ENCODE measurements around the gene FBXW7.

Gene FBXW7

GRCh38 chr4:152299553-152299952 is 236.3 kb downstream of the FBXW7 start:
- Histone ChIP-seq H3F3A (ENCODE audit: low read depth) (no peaks in the 10 kb centered on the region), H2AFZ (ENCODE audit: low read length) (no peak overlapping the region), H3K27me3 (ENCODE audit: insufficient read depth, low read length, poor library complexity, severe bottlenecking) (no peaks in the 10 kb centered on the region), H3K4me1 (ENCODE audit: insufficient read depth, low read length, poor library complexity, severe bottlenecking) (no peaks in the 10 kb centered on the region), H3K9me2 (replicated peaks; ENCODE audit: low read depth, low read length) (no peaks in the 10 kb centered on the region), H3K9me3 (ENCODE audit: insufficient read depth, low read depth, low read length) (no peaks in the 10 kb centered on the region), H4K20me1 (ENCODE audit: insufficient read depth, low read length, poor library complexity, severe bottlenecking) (no peaks in the 10 kb centered on the region), H3K4me2 (ENCODE audit: low read depth, low read length, poor library complexity, severe bottlenecking) (no peak overlapping the region), H3K9ac (ENCODE audit: low read depth, low read length, poor library complexity, severe bottlenecking) (no peak overlapping the region), H3K4me3 (ENCODE audit: low read length, poor library complexity, severe bottlenecking) (no peak overlapping the region), H3K36me3 (ENCODE audit: insufficient read depth, low read length) (no peaks in the 10 kb centered on the region), H3K79me2 (ENCODE audit: insufficient read depth, low read length) (no peaks in the 10 kb centered on the region)
- TF ChIP-seq EZH2phosphoT487 (IDR thresholded peaks at IDR 0.05; ENCODE audit: borderline replicate concordance): no peak
- no peak for TF ChIP-seq CTCF (conservative IDR thresholded peaks at IDR 0.05; ENCODE audit: low read length)

- H3K36me3 ChIP-seq (ENCODE audit: insufficient read depth, low read length): no peaks in the 10 kb centered on the region
- H2AFZ ChIP-seq (ENCODE audit: low read length): no peak overlapping the region
- no peak overlapping the region for H3K4me3 ChIP-seq (ENCODE audit: low read length, poor library complexity, severe bottlenecking)
- H3K9ac ChIP-seq (ENCODE audit: low read depth, low read length, poor library complexity, severe bottlenecking): no peak overlapping the region
- H4K20me1 ChIP-seq (ENCODE audit: insufficient read depth, low read length, poor library complexity, severe bottlenecking): no peaks in the 10 kb centered on the region
- no peaks in the 10 kb centered on the region for H3K9me2 ChIP-seq (replicated peaks; ENCODE audit: low read depth, low read length)
- no peak for TF ChIP-seq CTCF (conservative IDR thresholded peaks at IDR 0.05; ENCODE audit: low read length)
- no peak for TF ChIP-seq EZH2phosphoT487 (IDR thresholded peaks at IDR 0.05; ENCODE audit: borderline replicate concordance)
- no peaks in the 10 kb centered on the region for H3F3A ChIP-seq (ENCODE audit: low read depth)
- no peaks in the 10 kb centered on the region for H3K79me2 ChIP-seq (ENCODE audit: insufficient read depth, low read length)
- H3K9me3 ChIP-seq (ENCODE audit: insufficient read depth, low read depth, low read length): no peaks in the 10 kb centered on the region
- no peaks in the 10 kb centered on the region for H3K4me1 ChIP-seq (ENCODE audit: insufficient read depth, low read length, poor library complexity, severe bottlenecking)
- H3K4me2 ChIP-seq (ENCODE audit: low read depth, low read length, poor library complexity, severe bottlenecking): no peak overlapping the region
- no peaks in the 10 kb centered on the region for H3K27me3 ChIP-seq (ENCODE audit: insufficient read depth, low read length, poor library complexity, severe bottlenecking)
Observed at GRCh38 chr4:152296386-152296785, 239.5 kb downstream of the FBXW7 start.

GRCh38 chr4:152294765-152295164 is 241.1 kb downstream of the FBXW7 start:
- Histone ChIP-seq H3K27me3 (ENCODE audit: insufficient read depth, low read length, poor library complexity, severe bottlenecking) (no peaks in the 10 kb centered on the region), H3K4me2 (ENCODE audit: low read depth, low read length, poor library complexity, severe bottlenecking) (no peak overlapping the region), H3K79me2 (ENCODE audit: insufficient read depth, low read length) (no peaks in the 10 kb centered on the region), H3K4me1 (ENCODE audit: insufficient read depth, low read length, poor library complexity, severe bottlenecking) (no peaks in the 10 kb centered on the region), H3K9me3 (ENCODE audit: insufficient read depth, low read depth, low read length) (no peaks in the 10 kb centered on the region), H4K20me1 (ENCODE audit: insufficient read depth, low read length, poor library complexity, severe bottlenecking) (no peaks in the 10 kb centered on the region), H3K4me3 (ENCODE audit: low read length, poor library complexity, severe bottlenecking) (no peak overlapping the region), H3K36me3 (ENCODE audit: insufficient read depth, low read length) (no peaks in the 10 kb centered on the region), H3K9ac (ENCODE audit: low read depth, low read length, poor library complexity, severe bottlenecking) (no peak overlapping the region), H2AFZ (ENCODE audit: low read length) (no peak overlapping the region), H3F3A (ENCODE audit: low read depth) (no peaks in the 10 kb centered on the region), H3K9me2 (replicated peaks; ENCODE audit: low read depth, low read length) (no peaks in the 10 kb centered on the region)
- TF ChIP-seq EZH2phosphoT487 (IDR thresholded peaks at IDR 0.05; ENCODE audit: borderline replicate concordance): no peak
- no peak for TF ChIP-seq CTCF (conservative IDR thresholded peaks at IDR 0.05; ENCODE audit: low read length)

Data from Loucy (cell line).